Hematopoietic multipotent progenitor cell treated with erythropoietin and hydrocortisone succinate and interleukin-3 and kit ligand, for 4 days (in vitro differentiated cells): ENCODE data around the gene IGFBP5.
A peak's percentile ranks its signal among the peaks of the same experiment; 100 is the strongest.

Experiments
- DNase-seq: peaks from one replicate; pipeline ENCODE4 v3.0.0-alpha.2; 2015

Gene IGFBP5

GRCh38 chr2:216636551-216637450 is 58.5 kb downstream of the IGFBP5 start:
- peak; percentile 58 for DNase-seq

DNA sequence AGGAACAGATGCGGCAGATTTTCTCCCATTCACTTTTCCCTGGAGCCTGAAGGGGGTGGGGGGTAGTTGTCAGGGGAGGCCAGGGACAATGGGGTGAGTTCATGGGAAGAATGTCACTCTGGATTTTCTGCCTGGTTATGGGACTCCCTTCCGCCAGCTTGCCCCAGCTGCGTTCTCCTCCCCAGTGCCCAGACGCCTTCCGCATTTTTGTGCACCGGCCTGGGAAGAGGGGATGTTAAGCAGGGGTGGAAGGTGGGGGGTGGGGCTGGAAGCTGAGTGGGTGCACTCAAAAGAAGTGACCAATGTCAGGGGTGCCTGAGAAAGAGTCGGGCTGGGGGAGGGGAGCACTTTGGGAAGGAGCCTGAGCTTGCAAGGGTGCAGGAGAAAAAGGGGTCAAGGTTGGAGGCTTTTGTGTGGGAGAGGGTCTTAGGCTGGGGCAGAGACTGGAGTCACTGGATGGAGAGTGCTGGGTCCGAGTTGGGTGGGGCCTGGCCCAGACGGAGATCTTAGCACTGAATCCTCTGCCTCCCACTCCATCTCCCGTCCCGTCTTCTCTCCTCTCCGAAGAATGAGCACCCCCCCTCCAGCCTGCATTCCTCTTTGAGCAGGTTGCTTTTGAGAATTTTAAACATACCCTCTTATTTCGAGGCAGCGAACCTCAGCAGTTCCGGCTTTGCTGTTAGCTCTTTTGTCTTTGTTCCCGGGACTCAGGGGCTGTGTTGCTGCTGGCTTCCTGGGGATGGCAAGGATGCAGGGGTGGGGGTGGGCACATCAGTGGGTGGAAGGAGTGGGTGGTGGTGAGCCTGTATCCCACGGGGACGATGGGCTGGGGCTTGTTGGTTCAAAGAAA is 59.4 kb downstream of the IGFBP5 start:
- DNase-seq: no peak

GRCh38 chr2:216635171-216635570 is 60.2 kb downstream of the IGFBP5 start:
- DNase-seq: peak; percentile 20

DNA sequence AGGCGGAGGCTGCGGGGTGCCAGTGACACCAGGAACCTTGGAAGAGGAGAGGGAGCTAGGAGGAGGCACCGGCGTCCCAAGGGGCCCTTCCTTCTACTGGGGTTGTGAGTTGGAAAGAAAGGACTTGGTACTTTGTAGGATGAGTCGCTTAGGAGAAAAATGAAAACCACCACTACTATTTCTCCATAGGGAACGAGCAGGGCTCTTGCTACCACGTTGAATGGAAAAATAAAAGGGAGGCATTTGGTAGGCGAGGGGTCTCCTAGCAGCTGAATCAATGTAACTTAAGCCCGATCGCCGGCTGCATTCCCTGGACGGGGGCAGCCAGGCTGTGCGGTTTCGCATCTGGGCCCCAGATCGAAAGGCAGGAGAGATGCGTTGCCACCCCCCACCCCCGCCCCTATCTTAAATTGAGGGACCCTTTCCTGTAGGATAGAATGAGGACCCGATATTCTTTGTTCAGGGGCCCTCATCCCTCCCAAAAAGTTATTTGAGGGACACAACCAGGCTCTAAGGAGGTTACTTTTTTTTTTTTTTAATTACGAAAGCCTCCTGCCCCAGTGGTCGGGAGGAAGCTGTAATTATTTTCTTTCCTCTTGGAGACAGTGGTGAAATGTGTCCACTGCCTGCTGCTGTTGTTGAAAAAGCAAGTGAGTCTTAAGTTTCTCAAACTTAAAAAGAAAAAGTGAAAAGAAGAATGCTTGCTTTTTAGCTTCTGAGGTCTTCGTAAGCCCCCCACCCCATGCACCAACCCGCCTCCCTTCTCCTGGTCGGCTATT is 60.8 kb downstream of the IGFBP5 start:
- peak; percentile 24 for DNase-seq

DNA sequence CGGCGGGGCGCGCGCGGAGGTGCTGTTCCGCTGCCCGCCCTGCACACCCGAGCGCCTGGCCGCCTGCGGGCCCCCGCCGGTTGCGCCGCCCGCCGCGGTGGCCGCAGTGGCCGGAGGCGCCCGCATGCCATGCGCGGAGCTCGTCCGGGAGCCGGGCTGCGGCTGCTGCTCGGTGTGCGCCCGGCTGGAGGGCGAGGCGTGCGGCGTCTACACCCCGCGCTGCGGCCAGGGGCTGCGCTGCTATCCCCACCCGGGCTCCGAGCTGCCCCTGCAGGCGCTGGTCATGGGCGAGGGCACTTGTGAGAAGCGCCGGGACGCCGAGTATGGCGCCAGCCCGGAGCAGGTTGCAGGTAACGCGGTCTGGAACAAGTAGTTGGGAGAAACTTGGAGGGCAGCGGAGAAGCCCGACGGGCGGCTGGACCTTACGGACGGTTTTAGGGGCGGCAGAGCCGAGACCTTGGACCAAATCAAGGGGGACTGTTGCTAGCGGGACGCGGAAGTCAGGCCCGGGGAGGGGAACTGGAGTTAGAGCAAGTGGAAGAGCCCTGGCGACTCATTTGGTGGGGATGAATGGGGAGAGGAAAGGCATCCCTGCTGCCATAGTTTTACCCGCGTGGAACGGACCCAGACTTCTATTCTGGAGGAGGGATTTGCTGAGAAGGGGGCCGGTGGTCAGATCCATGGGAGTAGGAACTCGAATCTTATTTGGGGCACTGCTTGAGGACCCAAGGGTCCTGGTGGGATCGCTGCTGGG is 61.6 kb downstream of the IGFBP5 start:
- DNase-seq: peak; percentile 36

DNA sequence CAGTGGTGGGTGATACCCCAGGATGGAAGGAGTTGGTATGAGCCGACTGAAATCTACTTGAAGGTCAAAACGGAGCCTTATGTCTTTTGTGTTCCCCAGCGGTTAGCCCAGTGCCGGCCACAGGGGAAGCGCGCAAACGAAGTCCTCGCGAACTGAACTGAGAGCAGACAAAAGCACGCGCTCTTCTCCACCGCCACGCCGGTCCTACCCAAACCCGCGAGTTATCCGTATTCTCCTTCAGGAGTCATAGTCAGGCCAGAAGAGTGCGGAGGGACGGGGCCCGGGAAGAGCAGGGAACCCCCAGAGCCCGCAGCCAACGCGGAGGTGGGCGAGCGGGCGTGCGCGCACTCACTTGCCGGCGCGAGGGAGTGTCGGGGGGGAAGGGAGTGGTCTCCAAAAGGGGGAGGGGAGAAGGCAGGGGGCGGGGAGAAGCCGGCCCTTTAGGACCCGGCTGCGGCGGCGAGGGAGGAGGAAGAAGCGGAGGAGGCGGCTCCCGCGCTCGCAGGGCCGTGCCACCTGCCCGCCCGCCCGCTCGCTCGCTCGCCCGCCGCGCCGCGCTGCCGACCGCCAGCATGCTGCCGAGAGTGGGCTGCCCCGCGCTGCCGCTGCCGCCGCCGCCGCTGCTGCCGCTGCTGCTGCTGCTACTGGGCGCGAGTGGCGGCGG is 62.3 kb downstream of the IGFBP5 start, which contains the start of gene IGFBP2:
Gene IGFBP2, plus strand, starts transcription at position 469 of the 664 bp plus-strand sequence. Its CDS starts 104 bp downstream, at position 573.
- peak; percentile 81 for DNase-seq

DNA sequence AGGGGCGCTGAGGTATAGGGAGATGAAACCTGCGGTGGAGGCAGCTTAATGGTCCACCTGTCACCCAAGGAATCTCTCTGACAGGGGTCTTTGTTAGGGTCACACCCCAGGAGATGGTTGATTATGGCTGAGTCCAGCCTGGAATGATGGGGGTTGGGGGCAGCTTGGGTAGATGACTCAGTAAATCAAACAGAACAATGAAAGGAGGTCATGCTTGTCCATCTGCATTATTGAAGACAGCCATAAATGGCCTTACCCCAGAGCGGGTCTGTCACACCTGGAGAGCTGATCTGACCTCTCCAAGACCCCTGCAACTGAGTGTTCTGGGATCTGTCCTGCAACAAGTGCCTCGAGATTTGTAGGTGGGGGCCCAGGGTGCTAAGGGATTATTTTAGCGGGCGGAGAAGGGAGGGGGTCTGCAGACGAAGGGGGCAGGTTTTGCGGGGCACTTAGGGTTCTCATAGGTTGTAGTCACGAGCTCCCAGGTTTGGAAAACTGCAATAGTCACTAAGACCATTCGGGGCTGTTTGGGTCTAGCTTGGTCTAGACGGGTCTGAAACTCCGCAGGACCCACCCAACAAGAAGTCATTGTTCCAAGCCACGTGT is 62.9 kb downstream of the IGFBP5 start:
- no peak for DNase-seq

DNA sequence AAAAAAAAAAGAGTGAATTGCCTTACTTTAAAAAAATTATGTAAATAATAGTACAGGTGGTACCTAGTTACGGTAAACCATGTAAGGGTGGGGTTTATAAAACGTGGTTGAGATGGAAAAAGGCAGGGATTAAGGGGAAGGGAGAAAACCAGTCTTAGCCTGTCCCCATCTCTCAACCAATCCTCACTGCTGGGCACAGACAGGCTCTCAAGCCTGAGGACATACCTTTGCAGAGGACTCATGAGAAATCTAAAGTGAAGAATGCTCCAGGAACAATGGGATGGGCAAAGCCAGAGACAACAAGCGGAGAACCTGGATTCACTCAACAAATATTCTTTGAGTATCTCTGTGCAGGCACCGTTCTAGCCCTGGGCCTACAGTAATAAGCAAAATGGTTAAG is 65.6 kb downstream of the IGFBP5 start:
- DNase-seq: no peak

DNA sequence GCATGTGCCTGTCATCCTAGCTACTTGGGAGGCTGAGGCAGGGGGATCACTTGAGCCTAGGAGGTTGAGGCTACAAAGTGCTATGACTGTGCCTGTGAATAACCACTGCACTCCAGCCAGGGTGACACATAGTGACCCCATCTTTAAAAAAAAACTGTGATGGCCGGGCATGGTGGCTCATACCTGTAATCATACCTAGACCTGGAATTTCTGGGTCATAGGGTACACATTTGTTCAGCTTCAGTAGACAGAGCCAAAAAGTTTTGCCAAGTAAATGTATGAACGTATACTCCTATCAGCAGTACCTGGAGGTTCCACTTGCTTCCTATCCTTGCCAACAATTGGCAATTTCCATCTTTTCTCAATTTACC is 68.5 kb downstream of the IGFBP5 start:
- DNase-seq: no peak

DNA sequence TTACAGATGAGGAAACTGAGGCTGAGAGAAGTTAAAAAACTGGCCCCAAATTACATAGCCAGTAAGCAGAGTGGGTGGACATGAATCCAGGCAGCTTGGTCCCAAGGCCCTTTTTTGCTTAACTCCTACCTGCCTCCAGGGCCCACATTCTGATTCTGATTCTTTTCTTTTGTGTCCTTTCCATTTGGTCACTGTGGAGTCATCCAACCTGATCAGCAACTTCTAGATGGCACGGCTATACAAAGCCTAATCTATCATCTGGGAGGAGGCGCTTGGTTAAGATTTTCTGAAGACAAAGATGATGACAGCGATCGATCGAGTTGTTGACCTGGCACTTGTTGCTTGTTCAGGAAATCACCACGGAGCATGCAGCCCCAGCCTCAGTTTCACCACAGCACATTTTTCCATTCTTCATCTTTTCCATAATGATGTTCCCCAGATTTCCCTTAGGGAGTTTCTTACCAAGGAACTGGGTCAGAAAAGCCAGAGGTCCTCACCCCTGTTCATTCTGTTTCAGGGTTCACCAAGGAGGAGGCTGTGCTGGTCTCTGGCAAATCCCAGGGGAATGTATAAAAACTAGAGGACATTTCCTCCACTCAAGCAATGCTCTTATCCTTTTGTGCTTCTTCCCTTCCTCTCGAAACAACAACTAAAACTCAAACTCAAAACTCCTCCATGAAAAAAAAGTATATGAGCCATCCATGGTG is 69.0 kb downstream of the IGFBP5 start:
- no peak for DNase-seq

GRCh38 chr2:216624251-216624650 is 71.1 kb downstream of the IGFBP5 start:
- DNase-seq: no peak

DNA sequence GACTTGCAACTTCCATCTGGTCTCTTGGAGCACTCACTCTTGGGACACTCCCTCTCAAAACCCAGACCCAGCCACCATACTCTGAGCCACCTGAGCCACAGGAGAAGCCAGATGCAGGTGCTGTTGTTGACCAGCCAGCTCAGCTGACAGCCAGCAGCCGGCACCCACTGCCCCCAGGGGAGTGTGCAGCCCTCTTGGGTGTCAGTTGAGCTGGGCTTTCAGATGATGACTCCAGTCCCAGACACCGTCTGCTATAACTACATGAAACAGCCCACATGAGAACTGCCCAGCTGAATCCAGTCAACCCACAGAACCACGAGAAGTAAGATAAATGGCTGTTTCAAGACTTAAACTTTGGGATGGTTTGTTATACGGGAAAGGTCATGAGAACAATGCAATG is 72.8 kb downstream of the IGFBP5 start:
- DNase-seq: no peak
